Measurements from ENCODE around the gene LDLR.
"Not testable (repeated sequence)": the region's sequence is repeated elsewhere in the genome, so short reads cannot be mapped to it uniquely, and the experiment has no call there.

Gene LDLR

DNA sequence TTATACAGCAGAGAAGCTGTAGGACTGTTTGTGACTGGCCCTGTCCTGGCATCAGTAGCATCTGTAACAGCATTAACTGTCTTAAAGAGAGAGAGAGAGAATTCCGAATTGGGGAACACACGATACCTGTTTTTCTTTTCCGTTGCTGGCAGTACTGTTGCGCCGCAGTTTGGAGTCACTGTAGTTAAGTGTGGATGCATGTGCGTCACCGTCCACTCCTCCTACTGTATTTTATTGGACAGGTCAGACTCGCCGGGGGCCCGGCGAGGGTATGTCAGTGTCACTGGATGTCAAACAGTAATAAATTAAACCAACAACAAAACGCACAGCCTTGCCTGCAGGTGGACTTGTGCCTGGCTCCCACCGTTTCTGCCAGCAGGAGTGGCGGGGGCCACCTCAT, 27.3 kb upstream of the LDLR start:
- Mint-ChIP-seq H3K9me3 (ENCODE audit: low read depth) (no peaks in the 10 kb centered on the region), H3K4me1 (ENCODE audit: low read depth) (no peaks in the 10 kb centered on the region), H3K36me3 (peaks cover 2% of the 10 kb centered on the region), H3K4me3 (no peak overlapping the region), H3K27me3 (no peaks in the 10 kb centered on the region), H3K27ac (no peak overlapping the region)

DNA sequence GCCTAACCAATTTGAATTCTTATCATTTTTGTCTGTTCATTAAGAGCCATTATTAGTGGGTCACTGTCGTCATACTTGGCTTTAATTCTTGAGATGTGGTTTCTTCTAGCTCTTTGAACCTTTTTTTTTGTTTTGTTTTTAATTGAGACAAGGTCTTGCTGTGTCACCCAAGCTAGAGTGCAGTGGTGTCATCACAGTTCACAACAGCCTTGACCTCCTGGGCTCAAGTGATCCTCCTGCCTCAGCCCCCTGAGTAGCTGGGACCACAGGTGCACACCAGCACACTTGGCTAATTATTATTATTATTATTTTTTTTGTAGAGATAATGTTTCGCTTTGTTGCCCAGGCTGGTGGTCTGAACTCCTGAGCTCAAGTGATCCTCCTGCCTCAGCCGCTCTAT, 25.8 kb upstream of the LDLR start:
- Mint-ChIP-seq H3K27ac (peak overlapping the region; percentile 16), H3K9me3 (ENCODE audit: low read depth) (no peaks in the 10 kb centered on the region), H3K27me3 (no peaks in the 10 kb centered on the region), H3K4me3 (no peak overlapping the region), H3K36me3 (peaks cover 4% of the 10 kb centered on the region), H3K4me1 (ENCODE audit: low read depth) (no peaks in the 10 kb centered on the region)

DNA sequence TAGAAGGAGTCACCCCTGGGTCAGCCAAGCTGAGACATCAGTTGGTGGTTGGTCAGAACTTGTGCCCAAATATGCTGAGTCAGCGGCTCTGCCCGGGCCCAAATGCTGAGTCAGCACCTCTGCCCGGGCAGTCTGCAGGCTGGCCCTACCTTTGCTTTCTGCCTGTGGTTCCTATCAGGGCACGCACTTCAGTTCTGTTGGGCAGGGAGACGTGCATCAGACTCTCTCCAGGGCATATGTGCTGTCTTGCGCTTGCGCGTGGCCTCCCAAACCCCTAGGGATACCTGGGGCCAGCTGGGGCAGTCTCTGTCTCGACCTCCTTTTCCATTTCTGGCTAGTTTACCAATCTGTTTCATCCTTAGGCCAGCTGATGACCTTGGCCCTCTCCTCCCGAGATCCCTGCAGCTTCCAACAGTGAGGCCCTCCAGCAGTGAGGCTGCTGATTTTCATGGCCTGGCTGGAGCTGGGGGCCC, 24.4 kb upstream of the LDLR start:
- no peaks in the 10 kb centered on the region for H3K4me1 Mint-ChIP-seq (ENCODE audit: low read depth)
- no peaks in the 10 kb centered on the region for H3K9me3 Mint-ChIP-seq (ENCODE audit: low read depth)
- no peak overlapping the region for H3K4me3 Mint-ChIP-seq
- H3K27me3 Mint-ChIP-seq: no peaks in the 10 kb centered on the region
- peaks cover 4% of the 10 kb centered on the region for H3K36me3 Mint-ChIP-seq
- H3K27ac Mint-ChIP-seq: no peak overlapping the region

DNA sequence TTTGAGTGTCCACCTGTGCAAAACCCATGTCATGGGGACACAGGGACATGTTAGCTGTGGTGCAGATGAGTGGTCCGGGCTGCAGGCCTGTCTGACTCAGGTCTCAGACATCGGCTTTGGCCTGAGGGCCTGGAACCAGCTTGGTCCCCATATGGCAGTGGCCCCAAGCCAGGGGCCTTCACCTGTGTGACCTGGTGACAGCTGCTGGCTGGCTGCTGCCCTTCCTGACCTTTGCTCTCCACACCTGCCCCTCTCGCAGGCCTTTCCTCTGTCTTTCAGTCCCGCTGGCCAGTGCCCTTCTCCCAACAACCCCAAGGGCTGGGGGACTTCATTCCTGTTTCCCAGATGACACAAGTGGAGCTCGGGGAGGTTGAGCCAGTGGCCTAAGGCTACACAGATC, 22.9 kb upstream of the LDLR start:
- Mint-ChIP-seq H3K4me1 (ENCODE audit: low read depth) (no peaks in the 10 kb centered on the region), H3K27ac (no peak overlapping the region), H3K4me3 (no peak overlapping the region), H3K36me3 (peaks cover 4% of the 10 kb centered on the region), H3K9me3 (ENCODE audit: low read depth) (no peaks in the 10 kb centered on the region), H3K27me3 (no peaks in the 10 kb centered on the region)

DNA sequence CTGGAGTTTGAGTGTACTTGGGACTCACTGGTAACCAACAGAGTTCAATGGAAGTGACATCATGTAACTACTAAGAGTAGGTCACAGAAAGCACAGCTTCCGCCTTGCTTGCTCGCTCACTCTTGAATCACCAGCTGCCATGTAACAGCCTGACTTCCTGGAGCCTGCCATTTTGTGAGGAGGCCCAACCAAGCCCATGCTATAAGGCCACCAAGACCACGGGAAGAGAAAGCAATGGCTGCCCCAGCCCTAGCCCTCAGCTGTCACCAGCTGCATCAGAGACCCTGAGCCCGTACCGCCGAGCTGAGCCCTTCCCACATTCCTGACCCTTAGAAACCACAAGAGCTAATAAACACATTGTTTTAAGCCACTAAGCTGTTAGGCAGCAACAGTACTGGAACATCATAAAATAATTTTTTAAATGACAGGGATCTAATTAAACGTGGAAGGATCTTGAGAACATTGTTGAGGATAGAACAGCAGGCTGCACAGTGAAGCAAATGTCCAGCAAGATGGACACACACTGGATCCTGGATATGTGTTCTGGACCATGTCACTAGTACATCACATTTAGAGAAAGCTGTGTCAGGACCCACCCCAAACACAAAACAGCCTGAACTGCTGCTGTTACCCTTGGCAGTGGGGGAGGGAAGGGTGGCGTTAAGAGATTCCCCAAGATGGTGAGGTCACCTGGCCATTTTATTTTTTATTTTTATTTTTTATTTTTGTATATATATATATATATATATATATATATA, 21.7 kb upstream of the LDLR start:
- no peak overlapping the region for H3K27ac Mint-ChIP-seq
- no peaks in the 10 kb centered on the region for H3K4me1 Mint-ChIP-seq (ENCODE audit: low read depth)
- peaks cover 2% of the 10 kb centered on the region for H3K36me3 Mint-ChIP-seq

DNA sequence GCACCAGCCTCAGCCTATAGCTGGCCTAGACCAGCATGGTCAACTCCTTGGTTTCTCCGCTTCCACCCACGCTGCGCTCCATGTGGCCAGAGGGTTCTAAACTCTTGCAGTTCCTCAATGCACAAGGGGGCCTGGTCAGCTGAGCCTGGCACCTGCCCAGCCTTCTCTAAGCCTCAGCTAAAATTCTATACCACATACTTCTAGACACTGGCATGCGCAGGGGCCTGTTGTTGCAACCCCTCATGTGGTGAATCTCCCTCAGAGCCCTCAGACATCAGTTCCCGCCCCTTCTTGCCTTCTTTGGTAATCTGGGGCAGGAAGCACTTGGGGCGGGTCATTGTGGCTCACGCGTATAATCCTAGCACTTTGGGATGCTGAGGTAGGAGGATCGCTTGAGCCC, 19.7 kb upstream of the LDLR start:
- Mint-ChIP-seq H3K9me3 (ENCODE audit: low read depth) (no peaks in the 10 kb centered on the region), H3K4me3 (no peak overlapping the region), H3K36me3 (peaks cover 2% of the 10 kb centered on the region), H3K27me3 (no peaks in the 10 kb centered on the region), H3K4me1 (ENCODE audit: low read depth) (peaks cover 3% of the 10 kb centered on the region), H3K27ac (no peak overlapping the region)

More for the DNA sequence above, 21.7 kb upstream of the LDLR start:
- Mint-ChIP-seq H3K4me3 (no peak overlapping the region), H3K27me3 (no peaks in the 10 kb centered on the region), H3K9me3 (ENCODE audit: low read depth) (no peaks in the 10 kb centered on the region)

DNA sequence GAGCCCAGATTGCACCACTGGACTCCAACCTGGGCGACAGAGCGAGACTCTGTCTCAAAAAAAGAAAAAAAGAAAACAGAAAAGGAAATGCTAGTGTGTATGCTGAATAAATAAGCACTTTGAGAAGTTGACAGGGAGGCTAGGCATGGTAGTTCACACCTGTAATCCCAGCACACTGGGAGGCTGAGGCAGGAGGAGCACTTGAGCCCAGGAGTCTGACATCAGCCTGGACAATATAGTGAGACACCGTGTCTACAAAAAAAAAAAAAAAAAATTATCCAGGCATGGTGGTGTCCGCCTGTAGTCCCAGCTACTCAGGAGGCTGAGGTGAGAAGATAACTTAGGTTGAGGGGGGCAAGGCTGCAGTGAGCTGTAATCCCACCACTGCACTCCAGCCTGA, 19.1 kb upstream of the LDLR start:
- Mint-ChIP-seq H3K27ac (no peak overlapping the region), H3K36me3 (peaks cover 2% of the 10 kb centered on the region), H3K9me3 (ENCODE audit: low read depth) (no peaks in the 10 kb centered on the region), H3K27me3 (no peaks in the 10 kb centered on the region), H3K4me3 (no peak overlapping the region), H3K4me1 (ENCODE audit: low read depth) (peaks cover 4% of the 10 kb centered on the region)

DNA sequence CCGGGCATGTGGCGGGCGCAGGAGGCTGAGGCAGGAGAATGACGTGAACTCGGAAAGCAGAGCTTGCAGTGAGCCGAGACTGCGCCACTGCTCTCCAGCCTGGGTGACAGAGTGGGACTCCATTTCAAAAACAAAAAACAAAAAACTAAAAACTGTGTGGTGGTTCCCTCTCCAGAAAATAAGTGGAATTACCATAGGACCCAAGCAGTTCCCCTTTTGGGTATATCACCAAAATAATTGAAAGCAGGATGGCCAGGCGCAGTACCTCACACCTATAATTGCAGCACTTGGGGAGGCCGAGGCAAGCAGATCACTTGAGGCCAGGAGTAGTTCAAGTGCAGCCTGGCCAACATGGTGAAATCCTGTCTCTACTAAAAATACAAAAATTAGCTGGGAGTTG, 15.7 kb upstream of the LDLR start:
- H3K9me3 Mint-ChIP-seq (ENCODE audit: low read depth): no peaks in the 10 kb centered on the region
- no peak overlapping the region for H3K27ac Mint-ChIP-seq
- no peak overlapping the region for H3K4me3 Mint-ChIP-seq

DNA sequence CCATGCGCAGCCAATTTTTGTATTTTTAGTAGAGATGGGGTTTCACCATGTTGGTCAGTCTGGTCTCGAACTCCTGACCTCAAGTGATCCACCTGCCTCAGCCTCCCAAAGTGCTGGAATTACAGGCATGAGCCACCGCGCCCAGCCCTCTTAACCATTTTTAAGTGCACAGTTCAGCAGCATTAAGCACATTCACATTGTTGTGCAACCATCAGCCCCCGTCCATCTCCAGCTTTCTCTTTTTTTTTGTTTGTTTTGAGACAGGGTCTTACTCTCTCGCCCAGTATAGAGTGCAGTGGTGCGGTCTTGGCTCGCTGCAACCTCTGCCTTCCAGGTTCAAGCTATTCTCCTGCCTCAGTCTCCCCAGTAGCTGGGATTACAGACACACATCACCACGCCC, 12.5 kb upstream of the LDLR start:
- H3K27ac Mint-ChIP-seq; H3K27me3 Mint-ChIP-seq; H3K9me3 Mint-ChIP-seq (ENCODE audit: low read depth); H3K4me3 Mint-ChIP-seq; H3K36me3 Mint-ChIP-seq; H3K4me1 Mint-ChIP-seq (ENCODE audit: low read depth): not testable (repeated sequence)

More for the DNA sequence above, 15.7 kb upstream of the LDLR start:
- H3K36me3 Mint-ChIP-seq: no peaks in the 10 kb centered on the region
- H3K4me1 Mint-ChIP-seq (ENCODE audit: low read depth): peaks cover 4% of the 10 kb centered on the region
- H3K27me3 Mint-ChIP-seq: no peaks in the 10 kb centered on the region

DNA sequence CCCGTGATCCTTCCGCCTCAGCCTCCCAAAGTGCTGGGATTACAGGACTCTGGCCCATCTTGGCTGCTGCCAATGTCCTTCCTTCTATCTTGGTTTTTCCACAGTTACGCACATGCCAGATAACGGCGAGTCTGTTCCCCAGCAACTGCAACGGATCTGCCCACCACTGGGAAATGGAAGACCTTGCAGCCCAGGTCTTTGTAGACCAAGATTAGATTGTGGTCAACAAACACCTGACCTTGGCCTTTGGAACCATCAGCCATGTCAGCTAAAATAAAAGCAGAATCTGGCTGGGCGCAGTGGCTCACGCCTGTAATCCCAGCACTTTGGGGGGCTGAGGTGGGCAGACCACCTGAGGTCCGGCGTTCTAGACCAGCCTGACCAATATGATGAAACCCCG, 10.4 kb upstream of the LDLR start:
- Mint-ChIP-seq H3K4me3 (no peak overlapping the region), H3K9me3 (ENCODE audit: low read depth) (no peaks in the 10 kb centered on the region), H3K4me1 (ENCODE audit: low read depth) (peaks cover 4% of the 10 kb centered on the region), H3K27ac (no peak overlapping the region), H3K27me3 (no peaks in the 10 kb centered on the region), H3K36me3 (peaks cover 2% of the 10 kb centered on the region)

DNA sequence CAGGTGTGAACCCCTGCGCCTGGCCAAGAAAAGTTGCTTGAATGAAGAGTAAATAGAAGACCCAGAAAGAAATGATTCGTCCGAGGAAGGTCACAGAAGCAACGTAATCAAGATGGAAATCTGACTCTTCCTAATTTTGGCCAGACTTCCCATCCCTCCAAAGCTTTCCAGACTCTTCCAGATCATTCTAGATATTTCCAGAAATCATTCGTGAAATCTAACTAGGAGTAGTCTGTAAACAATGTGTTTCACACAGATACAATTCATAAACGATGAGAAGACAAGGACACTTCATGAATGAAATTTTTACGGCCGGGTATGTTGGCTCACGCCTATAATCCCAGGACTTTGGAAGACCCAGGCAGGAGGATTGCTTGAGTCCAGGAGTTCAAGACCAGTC, 9.3 kb upstream of the LDLR start:
- no peak overlapping the region for H3K4me3 Mint-ChIP-seq
- H3K9me3 Mint-ChIP-seq (ENCODE audit: low read depth): no peaks in the 10 kb centered on the region
- no peak overlapping the region for H3K27ac Mint-ChIP-seq
- no peaks in the 10 kb centered on the region for H3K27me3 Mint-ChIP-seq
- peaks cover 2% of the 10 kb centered on the region for H3K36me3 Mint-ChIP-seq
- peaks cover 2% of the 10 kb centered on the region for H3K4me1 Mint-ChIP-seq (ENCODE audit: low read depth)

DNA sequence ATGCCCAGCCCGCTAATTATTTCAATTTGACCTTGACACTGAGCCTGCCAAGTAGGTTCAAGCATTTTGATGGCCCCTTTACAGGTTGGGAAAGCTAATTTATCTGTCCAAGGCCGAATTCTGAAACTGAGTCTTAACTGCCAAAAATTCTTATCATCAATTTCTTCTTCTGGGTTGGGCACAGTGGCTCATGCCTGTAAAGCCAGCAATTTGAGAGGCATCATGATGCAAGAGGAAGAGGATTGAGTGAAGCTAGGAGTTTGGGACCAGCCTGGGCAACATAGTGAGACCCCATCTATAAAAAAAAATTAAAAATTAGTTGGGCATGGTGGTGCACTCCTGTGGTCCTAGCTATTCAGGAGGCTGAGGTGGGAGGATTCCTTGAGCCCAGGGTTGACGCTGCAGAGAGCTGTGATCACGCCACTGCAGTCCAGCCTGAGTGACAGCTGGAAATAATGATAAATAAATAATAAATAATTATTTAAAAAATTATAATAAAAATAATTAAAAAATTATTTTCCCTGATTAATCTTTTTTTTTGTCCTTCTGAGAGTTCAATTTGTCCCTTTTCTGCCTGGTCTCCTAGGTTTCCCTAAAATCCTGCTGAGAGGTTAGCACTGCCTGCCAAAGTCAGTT, 1.3 kb upstream of the LDLR start:
- Mint-ChIP-seq H3K36me3 (no peaks in the 10 kb centered on the region), H3K27me3 (no peaks in the 10 kb centered on the region), H3K9me3 (ENCODE audit: low read depth) (no peaks in the 10 kb centered on the region), H3K4me1 (ENCODE audit: low read depth) (peaks cover 31% of the 10 kb centered on the region), H3K4me3 (peak overlapping the region; percentile 95), H3K27ac (no peak overlapping the region)

DNA sequence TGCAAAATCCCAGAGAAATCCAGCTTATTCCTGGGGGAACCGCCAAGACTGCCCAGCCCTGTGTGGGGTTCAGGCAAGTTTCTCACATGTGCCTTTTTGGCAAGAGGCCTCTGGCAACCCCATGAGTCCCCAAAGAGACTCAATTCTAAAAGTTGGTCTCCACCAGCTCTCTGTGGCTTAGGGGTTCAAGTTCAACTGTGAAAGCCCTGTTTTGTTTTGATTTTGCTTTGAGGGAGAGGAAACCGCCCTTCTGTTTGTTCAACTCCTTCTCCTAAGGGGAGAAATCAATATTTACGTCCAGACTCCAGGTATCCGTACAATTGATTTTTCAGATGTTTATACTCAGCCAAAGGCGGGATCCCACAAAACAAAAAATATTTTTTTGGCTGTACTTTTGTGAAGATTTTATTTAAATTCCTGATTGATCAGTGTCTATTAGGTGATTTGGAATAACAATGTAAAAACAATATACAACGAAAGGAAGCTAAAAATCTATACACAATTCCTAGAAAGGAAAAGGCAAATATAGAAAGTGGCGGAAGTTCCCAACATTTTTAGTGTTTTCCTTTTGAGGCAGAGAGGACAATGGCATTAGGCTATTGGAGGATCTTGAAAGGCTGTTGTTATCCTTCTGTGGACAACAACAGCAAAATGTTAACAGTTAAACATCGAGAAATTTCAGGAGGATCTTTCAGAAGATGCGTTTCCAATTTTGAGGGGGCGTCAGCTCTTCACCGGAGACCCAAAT, 583 bp upstream of the LDLR start:
- H3K4me3 Mint-ChIP-seq: peak overlapping the region; percentile 95

DNA sequence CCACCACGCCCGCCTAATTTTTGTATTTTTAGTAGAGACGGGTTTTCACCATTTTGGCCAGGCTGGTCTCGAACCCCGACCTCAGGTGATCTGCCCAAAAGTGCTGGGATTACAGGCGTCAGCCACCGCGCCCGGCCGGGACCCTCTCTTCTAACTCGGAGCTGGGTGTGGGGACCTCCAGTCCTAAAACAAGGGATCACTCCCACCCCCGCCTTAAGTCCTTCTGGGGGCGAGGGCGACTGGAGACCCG, 676 bp downstream of the LDLR start:
- not testable (repeated sequence) for H3K9me3 Mint-ChIP-seq (ENCODE audit: low read depth); H3K27me3 Mint-ChIP-seq; H3K36me3 Mint-ChIP-seq
- H3K4me3 Mint-ChIP-seq: peak overlapping the region; percentile 95
- H3K4me1 Mint-ChIP-seq (ENCODE audit: low read depth): peaks cover 40% of the 10 kb centered on the region
- peak overlapping the region; percentile 95 for H3K27ac Mint-ChIP-seq

More for the DNA sequence above, 583 bp upstream of the LDLR start:
- no peaks in the 10 kb centered on the region for H3K27me3 Mint-ChIP-seq
- H3K9me3 Mint-ChIP-seq (ENCODE audit: low read depth): no peaks in the 10 kb centered on the region
- H3K4me1 Mint-ChIP-seq (ENCODE audit: low read depth): peaks cover 32% of the 10 kb centered on the region
- peak overlapping the region; percentile 95 for H3K27ac Mint-ChIP-seq
- no peaks in the 10 kb centered on the region for H3K36me3 Mint-ChIP-seq

DNA sequence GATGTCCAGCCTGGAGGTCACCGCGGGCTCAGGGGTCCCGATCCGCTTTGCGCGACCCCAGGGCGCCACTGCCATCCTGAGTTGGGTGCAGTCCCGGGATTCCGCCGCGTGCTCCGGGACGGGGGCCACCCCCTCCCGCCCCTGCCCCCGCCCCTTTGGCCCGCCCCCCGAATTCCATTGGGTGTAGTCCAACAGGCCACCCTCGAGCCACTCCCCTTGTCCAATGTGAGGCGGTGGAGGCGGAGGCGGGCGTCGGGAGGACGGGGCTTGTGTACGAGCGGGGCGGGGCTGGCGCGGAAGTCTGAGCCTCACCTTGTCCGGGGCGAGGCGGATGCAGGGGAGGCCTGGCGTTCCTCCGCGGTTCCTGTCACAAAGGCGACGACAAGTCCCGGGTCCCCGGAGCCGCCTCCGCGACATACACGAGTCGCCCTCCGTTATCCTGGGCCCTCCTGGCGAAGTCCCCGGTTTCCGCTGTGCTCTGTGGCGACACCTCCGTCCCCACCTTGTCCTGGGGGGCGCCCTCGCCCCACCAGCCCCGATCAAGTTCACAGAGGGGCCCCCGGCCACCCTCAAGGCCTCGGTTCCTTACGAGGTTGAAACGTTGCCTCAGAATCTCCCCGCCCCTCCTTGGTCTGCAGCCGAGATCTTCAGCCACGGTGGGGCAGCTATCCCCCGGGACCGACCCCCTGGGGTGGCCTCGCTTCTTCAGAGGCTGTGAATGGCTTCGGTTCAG, 1.2 kb downstream of the LDLR start:
- H3K4me3 Mint-ChIP-seq: peak overlapping the region; percentile 95
- peak overlapping the region; percentile 95 for H3K27ac Mint-ChIP-seq
- no peaks in the 10 kb centered on the region for H3K9me3 Mint-ChIP-seq (ENCODE audit: low read depth)
- H3K27me3 Mint-ChIP-seq: no peaks in the 10 kb centered on the region
- H3K36me3 Mint-ChIP-seq: peaks cover 3% of the 10 kb centered on the region
- peaks cover 42% of the 10 kb centered on the region for H3K4me1 Mint-ChIP-seq (ENCODE audit: low read depth)
